Thyroid gland (tissue), 4 donors: Measurements from ENCODE around the gene LRBA.

Source experiments
- CTCF ChIP-seq, 6 experiments: fragments of 200-600 bp in 3 of 6; fragments of 450-650 bp in 3 of 6; sonication (generic) in 3 of 6; IDR thresholded peaks; one replicate each; pipeline ENCODE4 v1.5.1; 2016 to 2019; ENCODE audit warnings: antibody characterized with exemption in 6 of 6, mild to moderate bottlenecking in 2 of 6, inconsistent platforms in 1 of 6, moderate library complexity in 1 of 6
- POLR2A ChIP-seq, 2 donors: fragments of 450-650 bp; IDR thresholded peaks; one replicate each; pipeline ENCODE4 v1.6.1; 2017; ENCODE audit warnings: antibody characterized with exemption in 2 of 2, mild to moderate bottlenecking in 2 of 2, moderate library complexity in 1 of 2

DNA sequence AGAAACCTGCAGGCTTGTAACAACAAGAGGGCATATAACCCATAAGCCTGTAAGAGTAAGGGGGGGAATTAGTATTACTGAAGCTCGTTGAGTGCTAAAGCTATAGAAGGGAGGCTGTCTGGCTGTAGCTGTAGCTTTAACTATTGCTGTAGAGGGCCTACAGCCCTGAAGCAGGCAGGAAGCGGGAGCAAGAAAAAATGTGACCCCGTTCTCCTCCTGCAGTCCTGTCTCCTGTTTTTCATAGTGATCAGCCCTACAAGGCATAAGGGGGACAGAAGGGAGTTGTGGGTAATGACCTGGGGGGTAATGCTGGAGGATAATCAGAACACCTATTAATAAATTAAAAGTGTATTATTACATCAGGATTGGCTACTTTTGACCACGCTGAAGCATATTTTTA is 640.1 kb downstream of the LRBA start:
- TF ChIP-seq POLR2A (IDR thresholded peaks at IDR 0.05) (no peak), CTCF (IDR thresholded peaks at IDR 0.05) (no peak)
